GM21717 (cell line): ENCODE data around the gene ZNF467.

Experiments
- ATAC-seq: cut with Tn5 transposase; IDR thresholded peaks from one replicate; pipeline ENCODE4 v1.9.1; 2021; ENCODE audit warnings: mild to moderate bottlenecking, moderate library complexity; ENCODE audit not compliant: unreplicated experiment

Gene ZNF467

GRCh38 chr7:149729586-149729982, 43.8 kb downstream of the ZNF467 start:
- no peak for ATAC-seq

GRCh38 chr7:149728491-149729375, 44.7 kb downstream of the ZNF467 start:
- no peak for ATAC-seq

GRCh38 chr7:149727899-149728476, 45.4 kb downstream of the ZNF467 start:
- ATAC-seq = no peak

GRCh38 chr7:149727053-149727898, 46.1 kb downstream of the ZNF467 start:
- no peak for ATAC-seq

- ATAC-seq = no peak
Observed at GRCh38 chr7:149725916-149726315, 47.5 kb downstream of the ZNF467 start.

- ATAC-seq = no peak
Observed at GRCh38 chr7:149725426-149725821, 48.0 kb downstream of the ZNF467 start.

- no peak for ATAC-seq
Observed at GRCh38 chr7:149724661-149725425, 48.5 kb downstream of the ZNF467 start.

- ATAC-seq = no peak
Observed at GRCh38 chr7:149723795-149724495, 49.4 kb downstream of the ZNF467 start.

- ATAC-seq = no peak
Observed at GRCh38 chr7:149723082-149723767, 50.2 kb downstream of the ZNF467 start.

GRCh38 chr7:149722356-149722957, 50.9 kb downstream of the ZNF467 start:
- ATAC-seq = no peak

GRCh38 chr7:149721084-149721601, 52.2 kb downstream of the ZNF467 start:
- no peak for ATAC-seq

GRCh38 chr7:149720372-149721083, 52.9 kb downstream of the ZNF467 start:
- ATAC-seq = no peak

GRCh38 chr7:149719912-149720335, 53.5 kb downstream of the ZNF467 start:
- ATAC-seq = no peak

GRCh38 chr7:149719050-149719899, 54.1 kb downstream of the ZNF467 start:
- no peak for ATAC-seq

- ATAC-seq = no peak
Observed at GRCh38 chr7:149718730-149719049, 54.7 kb downstream of the ZNF467 start.

- ATAC-seq = no peak
Observed at GRCh38 chr7:149717481-149717880, 55.9 kb downstream of the ZNF467 start.

GRCh38 chr7:149716932-149717307, 56.5 kb downstream of the ZNF467 start:
- no peak for ATAC-seq
